Liver (tissue), 9 donors: ENCODE results near the gene ZNF708. TPM values are rescaled to one million over a fixed set of nuclear protein-coding genes. Genes with fewer than 3 reads are reported as not detected.

Experiments
- DNase-seq: peaks from one replicate; pipeline ENCODE4 v3.0.0-alpha.2; 2017; ENCODE audit warnings: low spot score
- H3K27ac ChIP-seq, 2 donors: one replicate each; pipeline ENCODE4 v1.7.0; 2013; ENCODE audit warnings: inconsistent platforms in 2 of 2, low read length in 2 of 2, control low read depth in 1 of 2, low read depth in 1 of 2, mild to moderate bottlenecking in 1 of 2
- H3K27me3 ChIP-seq, 4 donors: one replicate each; pipeline versions ENCODE4 v1.6.1 to v1.7.0; 2013; ENCODE audit warnings: low read length in 3 of 4, inconsistent platforms in 1 of 4, mild to moderate bottlenecking in 1 of 4, moderate library complexity in 1 of 4; ENCODE audit not compliant: control insufficient read depth in 4 of 4, insufficient read depth in 4 of 4
- H3K36me3 ChIP-seq, 4 donors: one replicate each; pipeline versions ENCODE4 v1.6.1 to v1.7.0; 2013; ENCODE audit warnings: low read length in 3 of 4, mild to moderate bottlenecking in 3 of 4, low read depth in 1 of 4, moderate library complexity in 1 of 4; ENCODE audit not compliant: control insufficient read depth in 4 of 4, insufficient read depth in 3 of 4
- H3K4me1 ChIP-seq, 4 donors: one replicate each; pipeline versions ENCODE4 v1.6.1 to v1.7.0; 2013; ENCODE audit warnings: low read length in 3 of 4, mild to moderate bottlenecking in 3 of 4, moderate library complexity in 1 of 4; ENCODE audit not compliant: control insufficient read depth in 4 of 4, insufficient read depth in 4 of 4
- H3K4me3 ChIP-seq, 3 donors: one replicate each; pipeline versions ENCODE4 v1.6.1 to v1.7.0; 2013; ENCODE audit warnings: low read length in 3 of 3, control low read depth in 1 of 3, low read depth in 1 of 3, mild to moderate bottlenecking in 1 of 3
- H3K9ac ChIP-seq, 2 donors: one replicate each; pipeline ENCODE4 v1.7.0; 2013; ENCODE audit warnings: low read length in 2 of 2, mild to moderate bottlenecking in 2 of 2, moderate library complexity in 2 of 2, control low read depth in 1 of 2, low read depth in 1 of 2
- H3K9me3 ChIP-seq, 4 donors: one replicate each; pipeline versions ENCODE4 v1.6.1 to v1.7.0; 2013; ENCODE audit warnings: low read length in 3 of 4; ENCODE audit not compliant: control insufficient read depth in 4 of 4
- EGR1 ChIP-seq, 2 donors: IDR thresholded peaks; 2 replicates each; pipeline ENCODE4 v1.6.1; 2016 to 2018; ENCODE audit warnings: antibody characterized with exemption in 2 of 2, low read depth in 2 of 2
- FOXA1 ChIP-seq: IDR thresholded peaks from 2 replicates; pipeline ENCODE4 v1.6.1; 2016; ENCODE audit warnings: antibody characterized with exemption
- FOXA2 ChIP-seq: IDR thresholded peaks from 2 replicates; pipeline ENCODE4 v1.6.1; 2016; ENCODE audit warnings: antibody characterized with exemption
- GABPA ChIP-seq, 2 donors: IDR thresholded peaks in 1 of 2; conservative IDR thresholded peaks in 1 of 2; 2 replicates each; pipeline ENCODE4 v1.6.1; 2016; ENCODE audit warnings: antibody characterized with exemption in 2 of 2, mild to moderate bottlenecking in 1 of 2, moderate library complexity in 1 of 2
- HNF4A ChIP-seq, 2 donors: conservative IDR thresholded peaks; 2 replicates each; pipeline ENCODE4 v1.6.1; 2016; ENCODE audit warnings: antibody characterized with exemption in 2 of 2, mild to moderate bottlenecking in 2 of 2
- JUND ChIP-seq, 2 donors: IDR thresholded peaks; 2 replicates each; pipeline ENCODE4 v1.6.1; 2016; ENCODE audit warnings: antibody characterized with exemption in 2 of 2
- NR2F2 ChIP-seq: IDR thresholded peaks from 2 replicates; pipeline ENCODE4 v1.6.1; 2016; ENCODE audit warnings: antibody characterized with exemption
- RAD21 ChIP-seq, 2 donors: IDR thresholded peaks; 2 replicates each; pipeline ENCODE4 v1.6.1; 2016; ENCODE audit warnings: antibody characterized with exemption in 2 of 2, mild to moderate bottlenecking in 2 of 2
- RXRA ChIP-seq, 2 donors: IDR thresholded peaks; 2 replicates each; pipeline ENCODE4 v1.6.1; 2017 to 2018; ENCODE audit warnings: antibody characterized with exemption in 2 of 2, mild to moderate bottlenecking in 1 of 2
- SP1 ChIP-seq: IDR thresholded peaks from 2 replicates; pipeline ENCODE4 v1.6.1; 2018; ENCODE audit warnings: antibody characterized with exemption, mild to moderate bottlenecking
- TAF1 ChIP-seq: conservative IDR thresholded peaks from 2 replicates; pipeline ENCODE4 v1.6.1; 2016; ENCODE audit warnings: antibody characterized with exemption, mild to moderate bottlenecking
- YY1 ChIP-seq: IDR thresholded peaks from 2 replicates; pipeline ENCODE4 v1.6.1; 2016; ENCODE audit warnings: antibody characterized with exemption, mild to moderate bottlenecking
- WGBS: extraction: QIAGEN DNeasy Blood & Tissue Kit; methylation state at CpG from one replicate; pipeline ENCODE4 v1.1.7; 2013; 5-methylcytosine and 5-hydroxymethylcytosine counted together
- polyA plus RNA-seq, 2 donors: library from polyadenylated mRNA; stranded (reverse) in 1 of 2; unstranded in 1 of 2; fragments of 200-250 nt in 1 of 2; fragments of >200 nt in 1 of 2; fragmentation: Nextera tagmentation in 1 of 2; extraction: Ambion mirVana in 1 of 2; gene quantifications; one replicate each; pipeline versions ENCODE4 v1.2.1 to v1.2.3, GENCODE V29; 2013 to 2015
- total RNA-seq, 2 donors: library from RNA; depleted of rRNA; stranded (reverse); fragments of >200 nt; gene quantifications; one replicate each; pipeline ENCODE4 v1.2.3, GENCODE V29; 2014
- TF ChIP-seq, protein P1 (sequence below): IDR thresholded peaks from 2 replicates; pipeline ENCODE4 v1.6.1; 2016; ENCODE audit warnings: antibody characterized with exemption
- TF ChIP-seq, protein P2 (sequence below): IDR thresholded peaks from 2 replicates; pipeline ENCODE4 v1.6.1; 2016; ENCODE audit warnings: antibody characterized with exemption
- TF ChIP-seq, protein P3 (sequence below): IDR thresholded peaks from 2 replicates; pipeline ENCODE4 v1.6.1; 2016; ENCODE audit warnings: antibody characterized with exemption
- TF ChIP-seq, protein P4 (sequence below): fragments of 150-350 bp; IDR thresholded peaks from 2 replicates; pipeline ENCODE4 v1.5.1; 2017; ENCODE audit warnings: improper control_type of control experiment, low read depth, low read length; ENCODE audit not compliant: missing input control
- donor health status: healthy.
- donor health status: healthy.
- donor health status: healthy.
- donor health status: healthy.
- donor health status: healthy.

The ZNF708 gene
- total and polyA plus RNA-seq, 4 donors = 0.97 to 7.7 (median 3.3) TPM

DNA sequence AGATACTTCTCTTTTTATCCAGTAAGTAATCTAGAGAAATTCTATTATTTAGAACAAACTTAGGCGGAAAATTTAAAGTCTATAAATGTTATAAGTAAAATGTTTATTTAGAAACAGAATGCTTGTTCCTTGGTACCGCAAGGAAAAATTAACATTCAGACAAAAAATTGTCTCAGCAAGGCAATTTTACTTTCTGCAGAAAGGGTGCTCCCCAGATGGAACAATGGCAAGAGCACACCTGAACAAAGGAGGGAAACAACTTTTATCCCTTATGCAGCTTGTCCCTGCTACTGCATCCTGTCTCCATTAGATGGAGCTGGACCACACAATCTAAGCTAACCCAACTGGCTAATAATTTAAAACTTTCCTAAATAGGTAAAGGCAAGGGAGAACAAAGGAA, 6.5 kb upstream of the ZNF708 start:
- DNase-seq = no peak
- H3K27ac ChIP-seq = no peak overlapping the region
- no peak overlapping the region for H3K9ac ChIP-seq
- WGBS = 71% methylated on average over 2 of the region's 2 CpGs
- peaks cover 5 to 16% (median 11%) of the 10 kb centered on the region in 4 donors for H3K9me3 ChIP-seq
- H3K4me3 ChIP-seq = no peak overlapping the region
- H3K36me3 ChIP-seq = no peaks in the 10 kb centered on the region
- TF ChIP-seq NR2F2 = no peak
- TF ChIP-seq, protein P1, sequence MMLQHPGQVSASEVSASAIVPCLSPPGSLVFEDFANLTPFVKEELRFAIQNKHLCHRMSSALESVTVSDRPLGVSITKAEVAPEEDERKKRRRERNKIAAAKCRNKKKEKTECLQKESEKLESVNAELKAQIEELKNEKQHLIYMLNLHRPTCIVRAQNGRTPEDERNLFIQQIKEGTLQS = no peak
- TF ChIP-seq, protein P2, sequence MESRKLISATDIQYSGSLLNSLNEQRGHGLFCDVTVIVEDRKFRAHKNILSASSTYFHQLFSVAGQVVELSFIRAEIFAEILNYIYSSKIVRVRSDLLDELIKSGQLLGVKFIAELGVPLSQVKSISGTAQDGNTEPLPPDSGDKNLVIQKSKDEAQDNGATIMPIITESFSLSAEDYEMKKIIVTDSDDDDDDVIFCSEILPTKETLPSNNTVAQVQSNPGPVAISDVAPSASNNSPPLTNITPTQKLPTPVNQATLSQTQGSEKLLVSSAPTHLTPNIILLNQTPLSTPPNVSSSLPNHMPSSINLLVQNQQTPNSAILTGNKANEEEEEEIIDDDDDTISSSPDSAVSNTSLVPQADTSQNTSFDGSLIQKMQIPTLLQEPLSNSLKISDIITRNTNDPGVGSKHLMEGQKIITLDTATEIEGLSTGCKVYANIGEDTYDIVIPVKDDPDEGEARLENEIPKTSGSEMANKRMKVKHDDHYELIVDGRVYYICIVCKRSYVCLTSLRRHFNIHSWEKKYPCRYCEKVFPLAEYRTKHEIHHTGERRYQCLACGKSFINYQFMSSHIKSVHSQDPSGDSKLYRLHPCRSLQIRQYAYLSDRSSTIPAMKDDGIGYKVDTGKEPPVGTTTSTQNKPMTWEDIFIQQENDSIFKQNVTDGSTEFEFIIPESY = no peak
- TF ChIP-seq YY1 = no peak
- TF ChIP-seq, protein P3, sequence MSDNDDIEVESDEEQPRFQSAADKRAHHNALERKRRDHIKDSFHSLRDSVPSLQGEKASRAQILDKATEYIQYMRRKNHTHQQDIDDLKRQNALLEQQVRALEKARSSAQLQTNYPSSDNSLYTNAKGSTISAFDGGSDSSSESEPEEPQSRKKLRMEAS = no peak
- no peak for TF ChIP-seq RXRA (IDR thresholded peaks at IDR 0.05)
- no peaks in the 10 kb centered on the region for H3K4me1 ChIP-seq
- H3K27me3 ChIP-seq = no peaks in the 10 kb centered on the region

DNA sequence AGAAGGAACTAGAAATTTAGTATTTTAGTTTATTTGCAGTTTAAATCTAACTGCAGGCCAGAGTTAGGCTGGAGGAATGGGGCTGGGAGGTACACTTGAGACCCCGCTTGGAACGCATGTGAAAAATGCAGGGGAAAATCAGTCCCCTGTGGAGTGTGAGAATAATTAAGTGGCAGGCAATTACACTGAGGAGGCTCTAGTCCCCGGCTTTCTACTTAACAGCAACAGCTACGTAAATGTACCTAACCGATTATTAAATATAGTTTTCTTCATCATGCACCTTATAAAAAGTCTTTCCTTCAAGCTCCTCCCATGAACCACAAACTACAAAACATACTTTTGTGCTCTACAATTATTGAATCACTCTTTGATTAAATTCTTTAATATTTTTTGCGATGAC, 804 bp downstream of the ZNF708 start:
- no peak for TF ChIP-seq GABPA (IDR thresholded peaks at IDR 0.05 in 1 of 2, conservative IDR thresholded peaks at IDR 0.05 in 1 of 2)
- TF ChIP-seq FOXA1 = no peak
- no peak for TF ChIP-seq FOXA2
- TF ChIP-seq EGR1 (IDR thresholded peaks at IDR 0.05; ENCODE audit: low read depth in 2 of 2) = no peak
- TF ChIP-seq, protein P2 = no peak
- TF ChIP-seq JUND (IDR thresholded peaks at IDR 0.05) = no peak
- peak overlapping the region; percentile 79 to 91 (median 79) for H3K4me3 ChIP-seq
- H3K36me3 ChIP-seq = peaks cover 0 to 2% (median under 1%) of the 10 kb centered on the region in 4 donors
- WGBS = 26% methylated on average over 6 of the region's 6 CpGs
- no peak for DNase-seq
- peaks cover 0 to 2% (median 0%) of the 10 kb centered on the region in 4 donors for H3K9me3 ChIP-seq
- H3K27ac ChIP-seq = peak overlapping the region; percentile 71 to 77
- H3K9ac ChIP-seq = peak overlapping the region; percentile 50 to 90
- H3K4me1 ChIP-seq = peaks cover 0 to 7% (median 5%) of the 10 kb centered on the region in 4 donors
- H3K27me3 ChIP-seq = no peaks in the 10 kb centered on the region

DNA sequence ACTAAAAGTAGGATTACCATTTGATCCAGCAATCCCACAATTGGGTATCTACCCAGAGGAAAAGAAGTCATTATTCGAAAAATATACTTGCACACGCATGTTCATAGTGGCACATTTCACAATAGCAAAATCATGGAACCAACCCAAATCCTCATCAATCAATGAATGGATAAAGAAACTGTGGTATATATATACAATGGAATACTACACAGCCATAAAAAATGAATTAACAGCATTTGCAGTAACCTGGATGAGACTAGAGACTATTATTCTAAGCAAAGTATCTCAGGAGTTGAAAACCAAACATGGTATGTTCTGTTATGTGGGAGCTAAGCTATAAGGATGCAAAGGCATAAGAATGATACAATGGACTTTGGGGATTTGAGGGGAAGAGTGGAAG, 3.0 kb downstream of the ZNF708 start:
- no peak for DNase-seq
- 98% methylated on average over 2 of the region's 2 CpGs for WGBS
- peaks cover 0 to 7% (median 5%) of the 10 kb centered on the region in 4 donors for H3K4me1 ChIP-seq
- H3K9me3 ChIP-seq = no peaks in the 10 kb centered on the region
- no peaks in the 10 kb centered on the region for H3K27me3 ChIP-seq
- peaks cover 0 to 2% (median under 1%) of the 10 kb centered on the region in 4 donors for H3K36me3 ChIP-seq
- TF ChIP-seq SP1 (no peak), FOXA2 (no peak), JUND (IDR thresholded peaks at IDR 0.05) (no peak), TAF1 (no peak), EGR1 (IDR thresholded peaks at IDR 0.05; ENCODE audit: low read depth in 2 of 2) (no peak), RXRA (IDR thresholded peaks at IDR 0.05) (no peak), GABPA (IDR thresholded peaks at IDR 0.05 in 1 of 2, conservative IDR thresholded peaks at IDR 0.05 in 1 of 2) (no peak), HNF4A (conservative IDR thresholded peaks at IDR 0.05) (no peak), YY1 (no peak), RAD21 (IDR thresholded peaks at IDR 0.05) (no peak)
- TF ChIP-seq, protein P2 = no peak
- TF ChIP-seq, protein P3 = no peak
- TF ChIP-seq, protein P4, sequence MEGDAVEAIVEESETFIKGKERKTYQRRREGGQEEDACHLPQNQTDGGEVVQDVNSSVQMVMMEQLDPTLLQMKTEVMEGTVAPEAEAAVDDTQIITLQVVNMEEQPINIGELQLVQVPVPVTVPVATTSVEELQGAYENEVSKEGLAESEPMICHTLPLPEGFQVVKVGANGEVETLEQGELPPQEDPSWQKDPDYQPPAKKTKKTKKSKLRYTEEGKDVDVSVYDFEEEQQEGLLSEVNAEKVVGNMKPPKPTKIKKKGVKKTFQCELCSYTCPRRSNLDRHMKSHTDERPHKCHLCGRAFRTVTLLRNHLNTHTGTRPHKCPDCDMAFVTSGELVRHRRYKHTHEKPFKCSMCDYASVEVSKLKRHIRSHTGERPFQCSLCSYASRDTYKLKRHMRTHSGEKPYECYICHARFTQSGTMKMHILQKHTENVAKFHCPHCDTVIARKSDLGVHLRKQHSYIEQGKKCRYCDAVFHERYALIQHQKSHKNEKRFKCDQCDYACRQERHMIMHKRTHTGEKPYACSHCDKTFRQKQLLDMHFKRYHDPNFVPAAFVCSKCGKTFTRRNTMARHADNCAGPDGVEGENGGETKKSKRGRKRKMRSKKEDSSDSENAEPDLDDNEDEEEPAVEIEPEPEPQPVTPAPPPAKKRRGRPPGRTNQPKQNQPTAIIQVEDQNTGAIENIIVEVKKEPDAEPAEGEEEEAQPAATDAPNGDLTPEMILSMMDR = no peak
- no peak overlapping the region for H3K27ac ChIP-seq
- H3K9ac ChIP-seq = no peak overlapping the region
- H3K4me3 ChIP-seq = no peak overlapping the region
